Non-pigmented ciliary epithelial cell (primary cell): ENCODE data around the gene BNIP5.
"Not testable (repeated sequence)": the region's sequence is repeated elsewhere in the genome, so short reads cannot be mapped to it uniquely, and the experiment has no call there.

ENCODE experiments used
- DNase-seq: peaks from one replicate; pipeline ENCODE4 v3.0.0-alpha.2; 2010; ENCODE audit warnings: low read depth

Gene BNIP5

DNA sequence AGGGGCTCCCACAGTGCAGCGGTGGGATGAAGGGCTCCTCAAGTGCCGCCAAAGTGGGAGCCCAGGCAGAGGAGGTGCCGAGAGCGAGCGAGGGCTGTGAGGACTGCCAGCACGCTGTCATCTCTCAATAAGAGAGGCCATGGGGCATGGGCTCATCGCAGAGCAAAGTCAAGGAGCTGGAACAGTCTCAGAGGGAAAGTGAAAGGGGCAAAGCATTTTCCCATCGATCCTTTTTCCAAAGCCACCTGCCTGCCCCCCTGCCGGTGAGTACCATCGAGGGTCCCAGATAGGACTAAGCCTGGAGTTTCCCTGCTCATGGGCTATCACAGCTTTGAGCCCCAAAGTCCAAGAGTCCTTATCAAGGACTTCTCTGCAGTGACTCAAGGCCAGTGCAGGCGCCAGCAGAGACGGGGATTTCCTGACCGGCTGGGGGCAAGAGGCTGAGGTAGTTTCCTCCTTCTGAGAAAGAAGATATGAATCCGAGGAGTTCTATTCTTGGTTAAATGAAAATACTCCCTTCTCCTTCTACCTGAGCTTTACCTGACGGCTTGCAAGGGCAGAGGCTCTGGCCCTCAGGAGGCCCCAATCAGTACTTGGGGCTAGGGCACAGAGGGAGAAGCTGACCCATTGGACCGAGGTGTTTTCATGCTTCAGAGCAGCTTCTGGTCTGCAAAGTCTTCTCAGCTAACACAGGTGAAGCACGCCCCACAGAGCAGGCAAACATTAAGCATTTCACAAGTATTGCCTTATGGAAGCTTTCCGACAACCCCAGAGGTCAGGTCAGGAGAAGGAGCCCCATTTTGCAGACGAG lies 28.2 kb upstream of the BNIP5 start:
- DNase-seq: no peak

DNA sequence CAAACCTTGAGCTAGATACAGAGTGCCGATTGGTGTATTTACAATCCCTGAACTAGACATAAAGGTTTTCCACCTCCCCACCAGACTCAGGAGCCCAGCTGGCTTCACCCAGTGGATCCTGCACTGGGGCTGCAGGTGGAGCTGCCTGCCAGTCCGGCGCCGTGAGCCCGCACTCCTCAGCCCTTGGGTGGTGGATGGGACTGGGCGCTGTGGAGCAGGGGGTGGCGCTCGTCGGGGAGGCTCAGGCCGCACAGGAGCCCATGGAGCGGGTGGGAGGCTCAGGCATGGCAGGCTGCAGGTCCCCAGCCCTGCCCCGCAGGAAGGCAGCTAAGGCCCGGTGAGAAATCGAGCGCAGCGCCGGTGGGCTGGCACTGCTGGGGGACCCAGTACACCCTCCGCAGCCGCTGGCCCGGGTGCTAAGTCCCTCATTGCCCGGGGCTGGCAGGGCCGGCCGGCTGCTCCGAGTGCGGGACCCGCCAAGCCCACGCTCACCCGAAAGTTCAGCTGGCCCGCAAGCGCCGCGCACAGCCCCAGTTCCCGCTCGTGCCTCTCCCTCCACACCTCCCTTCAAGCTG lies 27.5 kb upstream of the BNIP5 start:
- not testable (repeated sequence) for DNase-seq

DNA sequence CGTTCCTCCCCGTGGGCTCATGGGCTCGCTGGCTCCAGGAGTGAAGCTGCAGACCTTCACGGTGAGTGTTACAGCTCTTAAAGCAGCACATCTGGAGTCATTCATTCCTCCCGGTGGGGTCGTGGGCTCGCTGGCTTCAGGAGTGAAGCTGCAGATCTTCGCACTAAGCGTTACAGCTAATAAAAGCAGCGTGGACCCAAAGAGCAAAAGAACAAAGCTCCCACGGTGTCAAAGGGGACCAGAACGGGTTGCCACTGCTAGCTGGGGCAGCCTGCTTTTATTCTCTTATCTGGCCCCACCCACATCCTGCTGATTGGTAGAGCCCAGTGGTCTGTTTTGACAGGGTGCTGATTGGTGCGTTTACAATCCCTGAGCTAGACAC lies 26.7 kb upstream of the BNIP5 start:
- not testable (repeated sequence) for DNase-seq

DNA sequence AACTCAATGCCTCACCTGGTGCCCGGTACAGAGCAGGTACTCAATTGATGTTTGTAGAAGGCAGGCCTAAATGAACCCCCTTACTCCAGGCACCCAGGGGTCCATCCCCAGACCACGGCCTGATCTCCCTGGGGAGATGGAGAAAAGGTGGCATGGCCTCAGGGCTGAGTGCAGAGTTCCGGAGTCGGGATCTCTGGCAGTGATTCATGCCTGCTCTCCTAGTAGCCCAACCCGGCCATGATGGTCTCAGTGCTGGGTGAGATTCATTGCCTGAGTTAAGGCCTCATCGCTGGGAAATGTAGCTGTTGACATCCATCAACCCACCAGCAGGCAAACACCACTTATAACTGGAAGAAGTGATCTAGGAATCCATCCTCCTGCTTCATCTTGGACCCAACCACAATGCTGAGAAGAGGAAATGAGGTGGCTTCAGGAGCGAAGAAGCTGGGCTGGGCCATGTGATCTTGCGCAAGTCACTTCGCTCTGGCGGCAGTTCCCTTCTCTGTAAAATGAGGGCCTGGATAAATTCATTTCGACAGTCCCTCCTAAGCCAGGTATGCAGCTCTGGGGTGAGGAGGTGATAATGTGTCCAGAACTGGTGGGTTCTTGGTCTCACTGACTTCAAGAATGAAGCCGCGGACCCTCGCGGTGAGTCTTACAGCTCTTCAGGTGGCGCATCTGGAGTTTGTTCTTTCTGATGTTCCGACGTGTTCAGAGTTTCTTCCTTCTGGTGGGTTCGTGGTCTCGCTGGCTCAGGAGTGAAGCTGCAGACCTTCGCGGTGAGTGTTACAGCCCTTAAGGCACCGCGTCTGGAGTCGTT lies 26.1 kb upstream of the BNIP5 start:
- no peak for DNase-seq

DNA sequence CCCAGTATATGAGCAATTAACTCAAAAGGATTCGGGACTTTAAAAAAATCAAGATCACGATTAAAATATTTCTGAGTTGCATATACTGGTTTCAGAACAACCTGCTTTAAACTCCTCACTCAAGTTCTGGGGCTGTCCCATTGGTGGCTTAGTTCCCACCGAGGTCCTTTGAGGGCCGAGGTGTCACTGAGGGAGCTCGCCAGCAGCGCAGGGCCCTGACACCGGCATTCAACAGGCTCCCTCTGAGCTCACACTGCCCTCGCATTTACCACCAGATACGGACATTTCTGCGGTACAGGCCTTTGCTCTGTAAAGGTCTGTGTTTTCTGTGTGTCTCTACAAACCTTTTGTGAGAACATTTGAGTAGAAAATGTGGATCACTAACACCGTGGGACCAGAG lies 24.4 kb upstream of the BNIP5 start:
- DNase-seq: no peak

DNA sequence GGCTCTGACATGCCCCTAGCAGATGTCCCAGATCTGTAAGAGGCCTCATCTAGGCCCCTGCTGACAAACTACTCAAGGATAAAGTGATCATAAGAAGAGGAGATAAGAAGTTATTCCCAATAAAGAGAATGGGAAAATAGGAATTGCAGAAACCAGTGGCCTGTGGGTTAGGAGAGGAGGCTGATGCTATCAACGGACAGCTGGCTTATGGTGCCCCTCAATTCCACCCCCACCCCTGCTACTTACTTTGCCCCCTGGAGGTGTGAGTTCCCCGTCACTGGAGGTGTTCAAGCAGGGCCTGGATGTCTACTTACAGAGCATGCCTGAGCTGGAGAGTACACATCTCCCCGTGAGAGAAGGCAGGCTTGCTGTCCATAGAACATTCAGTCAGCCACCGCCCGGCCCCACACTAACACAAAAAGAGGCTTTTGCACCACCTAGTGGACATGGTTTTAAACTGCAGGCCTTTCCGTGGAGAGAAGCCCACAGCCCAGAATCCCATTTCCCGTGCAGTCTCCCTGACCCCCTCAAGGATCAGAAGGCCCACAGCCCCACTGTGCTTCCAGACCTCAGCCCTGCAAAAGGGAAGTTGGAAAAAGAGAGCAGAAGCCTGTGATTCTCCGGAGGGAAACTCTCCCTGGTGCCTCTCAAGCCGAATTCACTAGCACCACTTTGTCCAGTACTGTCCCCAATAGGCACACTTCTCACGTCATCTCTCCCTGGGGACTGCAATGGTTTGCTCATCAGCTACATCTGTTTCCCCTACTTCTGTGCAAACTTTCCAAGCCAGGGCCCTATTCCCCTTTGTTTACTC lies 23.8 kb upstream of the BNIP5 start:
- no peak for DNase-seq

DNA sequence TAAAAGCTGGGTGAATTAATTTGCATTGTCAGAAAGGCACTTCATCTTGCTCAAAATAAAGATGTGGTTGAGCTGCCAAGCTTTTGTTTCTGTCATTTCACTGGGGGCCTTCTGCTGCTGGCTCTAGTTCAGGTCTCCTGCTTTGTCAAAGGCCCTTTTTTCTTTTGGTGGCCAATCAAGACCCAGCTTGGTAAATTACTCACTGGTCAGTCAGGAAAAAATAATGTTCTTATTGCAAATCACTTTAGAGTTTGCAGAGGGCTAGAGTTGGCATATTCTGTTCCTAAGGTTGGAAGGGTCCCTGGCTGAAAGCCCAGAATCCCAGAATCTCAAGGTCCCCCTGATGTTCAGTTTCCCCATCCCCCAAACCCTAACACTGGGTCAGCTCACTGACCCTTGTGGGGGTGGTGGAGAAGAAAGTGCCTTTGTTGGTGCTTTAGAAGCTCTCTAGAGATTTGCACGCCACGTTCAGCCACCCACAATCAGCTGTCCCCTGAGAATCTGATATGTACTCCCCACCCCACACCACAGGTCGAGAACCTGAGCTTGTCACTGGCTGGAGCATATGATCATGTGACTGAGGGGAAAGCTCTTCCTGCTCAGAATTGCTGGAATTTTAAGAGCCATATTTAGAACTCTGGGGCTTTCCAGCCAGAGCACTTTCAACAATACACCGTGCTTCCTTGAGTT lies 21.7 kb upstream of the BNIP5 start:
- DNase-seq: no peak

DNA sequence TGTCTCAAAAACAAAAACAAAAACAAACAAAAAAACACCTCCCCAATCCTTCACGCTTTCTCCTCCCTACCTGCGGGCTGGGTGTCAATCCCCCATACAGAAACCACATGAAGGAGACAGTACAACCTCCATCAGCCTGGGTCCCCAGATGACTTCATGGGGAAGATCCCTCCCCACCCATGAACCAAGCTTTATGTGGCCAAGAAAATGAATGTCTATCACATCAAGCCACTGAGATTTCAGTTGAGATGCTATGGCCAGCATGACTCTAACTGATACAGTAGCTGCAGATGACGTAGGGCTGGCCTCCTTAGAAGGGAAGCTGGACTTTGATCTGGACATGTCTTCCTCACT lies 21.2 kb upstream of the BNIP5 start:
- no peak for DNase-seq

DNA sequence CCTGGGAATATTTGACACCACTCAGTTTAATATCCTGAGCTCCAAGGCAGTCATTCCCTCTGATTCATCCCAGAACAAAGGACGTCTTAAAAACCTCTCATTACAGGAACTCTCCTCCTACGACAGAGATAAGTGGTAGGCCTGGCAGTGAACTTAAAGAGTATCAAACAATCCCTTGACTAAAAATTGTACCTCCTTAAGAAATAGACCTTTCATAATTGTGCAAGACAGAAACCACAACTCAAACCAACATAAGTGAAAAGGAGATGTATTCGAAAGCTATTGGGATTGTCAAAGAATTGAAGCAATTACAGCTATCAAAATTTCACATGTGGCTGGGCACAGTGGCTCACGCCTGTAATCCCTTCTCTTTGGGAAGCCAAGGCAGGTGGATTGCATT lies 19.1 kb upstream of the BNIP5 start:
- DNase-seq: no peak

DNA sequence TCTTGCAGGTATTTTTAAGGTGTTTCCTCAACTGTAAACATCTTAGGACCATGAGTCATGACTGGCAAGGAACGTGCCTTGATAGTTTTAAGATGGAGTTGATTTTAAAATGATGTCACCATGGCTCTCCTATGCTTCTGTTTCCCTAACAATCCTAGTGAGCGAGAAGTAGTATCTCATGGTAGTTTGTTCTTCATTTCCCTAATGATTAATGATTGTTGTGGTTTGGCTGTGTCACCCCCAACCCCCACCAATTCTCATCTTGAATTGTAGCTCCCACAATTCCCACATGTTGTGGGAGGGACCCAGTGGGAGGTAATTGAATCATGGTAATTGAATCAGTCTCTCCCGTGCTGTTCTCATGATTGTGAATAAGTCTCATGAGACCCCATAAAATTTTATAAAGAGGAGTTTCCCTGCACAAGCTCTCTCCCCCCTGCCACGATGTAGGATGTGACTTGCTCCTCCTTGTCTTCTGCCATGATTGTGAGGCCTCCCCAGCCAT lies 16.8 kb upstream of the BNIP5 start:
- DNase-seq: no peak

DNA sequence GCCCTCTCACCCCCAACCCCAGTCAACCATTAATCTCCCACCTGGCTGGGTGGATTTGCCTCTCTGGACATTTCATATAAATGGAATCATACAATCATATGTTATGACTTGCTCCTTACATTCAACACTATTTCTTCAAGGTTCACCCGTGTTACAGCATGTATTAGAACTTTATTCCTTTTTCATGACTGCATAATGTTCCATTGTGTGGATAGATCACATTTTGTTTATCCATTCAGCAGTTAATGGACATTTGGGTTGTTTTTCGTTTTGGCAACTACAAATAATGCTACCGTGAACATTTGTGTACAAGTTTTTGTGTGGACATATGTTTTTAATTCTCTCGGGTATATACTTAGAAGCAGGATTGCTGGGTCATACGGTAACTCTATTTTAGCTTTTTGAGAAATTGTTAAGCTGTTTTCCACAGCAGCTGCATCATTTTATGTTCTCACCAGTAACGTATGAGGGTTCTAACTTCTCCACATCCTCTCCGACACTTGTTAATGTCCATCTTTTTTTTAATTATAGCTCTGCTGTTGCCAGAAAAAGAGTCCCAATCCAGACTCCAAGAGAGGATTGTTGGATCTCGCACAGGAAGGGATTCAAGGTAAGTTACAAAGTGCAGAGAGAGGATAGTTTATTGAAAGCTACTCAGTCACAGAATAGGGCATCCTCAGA lies 15.9 kb upstream of the BNIP5 start:
- DNase-seq: no peak

DNA sequence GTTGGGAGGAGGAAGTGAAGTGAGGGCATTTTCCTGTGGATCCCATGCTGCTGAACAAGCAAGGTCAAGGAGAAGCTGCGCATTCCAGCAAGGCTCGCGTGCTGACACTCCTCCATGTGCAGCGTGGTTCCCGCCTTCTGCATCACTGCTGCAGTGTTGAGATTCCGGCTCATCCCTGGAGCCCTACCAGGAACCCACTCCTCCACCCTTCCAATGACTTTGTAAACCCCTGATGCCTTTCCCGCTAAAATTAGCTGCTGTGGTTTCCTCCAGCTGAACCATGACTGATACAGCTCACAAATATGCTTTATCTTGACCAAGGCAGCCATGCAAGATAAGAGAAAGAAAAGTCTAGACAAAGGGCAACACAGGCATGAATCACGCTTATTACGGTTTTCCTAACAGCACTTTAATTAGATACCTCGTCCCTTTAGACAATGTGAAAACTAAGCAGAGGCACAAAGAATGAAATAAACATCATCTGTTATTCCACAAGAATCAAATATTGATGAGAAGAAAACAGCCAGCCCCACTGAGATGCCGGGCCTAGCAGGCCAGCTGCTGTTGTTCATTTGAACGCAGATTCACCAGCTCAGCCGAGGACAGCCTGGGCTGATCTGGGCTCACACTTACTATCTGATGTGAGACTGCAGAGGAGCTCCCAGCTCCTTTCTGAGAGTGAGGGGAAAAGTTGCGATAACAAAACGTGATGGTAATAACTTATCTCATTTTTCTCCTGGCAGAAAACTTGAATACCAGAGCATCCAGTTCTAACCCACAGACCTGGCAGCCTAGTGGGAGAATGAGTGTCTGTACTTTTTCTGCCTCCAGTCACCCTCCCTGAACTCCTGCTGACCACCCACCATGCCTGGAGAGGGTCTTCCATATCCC lies 14.2 kb upstream of the BNIP5 start:
- peak; percentile 92 for DNase-seq

DNA sequence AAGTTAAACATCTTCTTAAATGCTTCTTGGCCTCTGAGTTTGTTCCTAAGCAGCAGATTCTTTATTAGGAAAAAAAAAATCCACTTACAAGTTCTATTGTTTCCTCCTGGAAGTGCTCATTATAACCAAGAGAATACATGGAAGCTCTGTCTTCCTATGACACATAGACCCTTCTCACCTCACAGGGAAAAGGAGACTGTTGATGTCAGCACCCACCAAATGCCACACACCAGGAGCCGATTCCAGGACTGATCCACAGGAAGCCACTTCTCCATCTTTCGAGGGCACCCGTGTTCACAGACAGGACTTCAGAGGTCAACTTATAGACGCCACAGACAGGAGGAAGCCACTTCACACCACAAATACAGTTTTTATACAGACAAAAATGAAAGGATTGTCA lies 13.4 kb upstream of the BNIP5 start:
- DNase-seq: no peak

DNA sequence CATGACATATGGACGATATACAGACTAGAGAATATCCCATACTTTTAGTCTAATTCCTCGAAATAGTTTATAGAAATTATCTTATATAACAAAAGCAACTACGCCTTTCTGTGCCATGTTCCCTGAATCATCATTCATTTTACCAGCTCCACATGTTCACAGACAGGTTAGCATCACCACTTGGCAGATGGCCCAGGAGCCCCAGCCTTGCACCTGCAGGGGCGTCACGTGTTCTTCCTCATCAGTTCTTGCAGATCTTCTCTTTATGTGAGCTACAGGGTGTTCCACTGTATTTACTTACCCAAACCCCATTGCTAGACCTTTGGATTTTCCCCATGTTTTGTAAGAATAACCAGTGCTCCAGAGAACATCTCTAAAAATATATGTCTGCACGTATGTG lies 12.6 kb upstream of the BNIP5 start:
- DNase-seq: no peak

DNA sequence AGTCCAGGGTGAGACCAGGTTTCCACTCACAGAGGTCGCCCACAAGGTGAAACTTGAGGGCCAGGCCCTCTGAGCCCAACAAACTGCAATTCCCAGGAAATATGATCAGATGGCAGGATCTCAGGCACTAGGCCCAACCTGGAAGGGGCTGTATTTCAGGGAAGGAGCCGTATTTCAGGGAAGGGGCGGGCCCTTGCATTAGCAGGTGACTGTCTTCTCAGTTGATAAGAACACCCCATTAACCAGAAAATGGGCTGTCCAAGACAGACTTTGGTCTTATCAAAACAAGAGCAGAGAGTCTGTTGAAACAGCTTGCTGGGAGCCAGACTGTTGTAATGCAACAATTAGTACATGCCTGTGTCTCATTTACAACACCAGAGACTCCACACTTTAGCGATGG lies 10.9 kb upstream of the BNIP5 start:
- DNase-seq: no peak

DNA sequence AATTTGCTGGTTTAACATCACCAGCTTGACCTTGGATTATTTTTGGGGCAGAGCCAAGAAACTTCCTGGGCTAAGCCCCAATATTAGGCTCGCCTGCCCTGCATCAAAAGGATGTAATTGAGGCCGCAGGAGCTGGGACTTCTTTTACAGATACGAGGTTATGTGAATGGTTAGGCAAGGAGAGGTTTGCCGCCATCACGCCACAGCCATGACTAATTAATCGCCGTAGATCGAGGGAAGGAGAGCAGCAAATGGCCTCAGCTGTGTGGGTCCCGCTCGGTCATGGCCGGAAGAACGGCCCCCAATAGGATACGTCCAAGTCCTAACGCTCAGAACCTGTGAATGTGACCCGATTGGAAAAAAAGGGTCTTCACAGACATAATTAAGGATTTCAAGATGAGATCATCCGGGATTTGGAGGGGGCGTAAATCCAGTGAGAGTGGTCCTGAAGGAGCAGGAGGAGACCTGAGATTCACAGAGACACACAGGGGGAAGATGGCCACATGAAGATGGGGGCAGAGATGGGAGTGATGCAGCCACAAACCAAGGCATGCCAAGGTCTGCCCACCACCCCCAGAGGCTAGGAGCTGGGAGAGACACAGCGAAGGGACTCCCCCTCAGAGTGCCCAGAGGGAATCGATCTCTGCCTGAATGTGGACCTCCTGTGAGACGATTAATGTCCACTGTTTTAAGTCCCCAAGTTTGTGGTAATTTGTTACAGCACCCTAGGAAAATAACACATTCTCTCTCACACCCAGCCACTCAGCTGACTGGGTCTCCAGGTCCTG lies 10.0 kb upstream of the BNIP5 start:
- DNase-seq: no peak

DNA sequence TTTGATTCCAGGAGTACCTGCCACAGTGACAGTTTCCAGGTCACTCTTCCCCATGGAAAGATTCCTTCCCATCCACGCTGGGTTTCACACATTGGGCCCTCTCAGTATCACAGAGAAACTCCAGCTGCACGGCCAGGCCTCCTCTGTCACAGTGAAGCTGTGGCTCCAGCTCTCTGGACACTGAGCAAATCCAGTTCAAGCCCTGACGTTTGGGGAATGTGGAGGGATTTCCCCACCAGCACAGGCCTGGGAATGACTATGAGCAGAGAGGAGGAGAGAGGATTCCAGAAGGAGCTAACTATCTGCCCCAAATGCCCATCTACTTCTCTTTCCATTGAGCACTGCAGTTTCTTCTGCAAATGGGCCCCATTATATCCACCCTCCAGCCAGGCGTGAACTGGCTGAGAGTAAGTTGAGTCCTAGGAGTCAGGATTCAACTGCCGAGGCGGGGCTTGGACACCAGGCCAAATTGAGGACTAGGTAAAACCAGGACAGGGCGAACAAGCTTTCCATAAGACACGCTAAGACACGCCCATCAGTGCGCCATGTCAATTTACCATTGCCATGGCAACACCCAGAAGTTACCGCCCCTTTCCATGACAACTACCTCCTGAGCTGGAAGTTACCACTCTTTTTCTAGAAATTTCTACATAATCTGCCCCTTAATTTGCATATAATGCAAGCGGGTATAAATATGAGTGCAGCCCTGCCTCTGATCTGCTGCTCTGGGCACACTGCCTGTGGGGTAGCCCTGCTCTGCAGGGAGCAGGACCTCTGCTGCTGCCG lies 9.2 kb upstream of the BNIP5 start:
- no peak for DNase-seq

DNA sequence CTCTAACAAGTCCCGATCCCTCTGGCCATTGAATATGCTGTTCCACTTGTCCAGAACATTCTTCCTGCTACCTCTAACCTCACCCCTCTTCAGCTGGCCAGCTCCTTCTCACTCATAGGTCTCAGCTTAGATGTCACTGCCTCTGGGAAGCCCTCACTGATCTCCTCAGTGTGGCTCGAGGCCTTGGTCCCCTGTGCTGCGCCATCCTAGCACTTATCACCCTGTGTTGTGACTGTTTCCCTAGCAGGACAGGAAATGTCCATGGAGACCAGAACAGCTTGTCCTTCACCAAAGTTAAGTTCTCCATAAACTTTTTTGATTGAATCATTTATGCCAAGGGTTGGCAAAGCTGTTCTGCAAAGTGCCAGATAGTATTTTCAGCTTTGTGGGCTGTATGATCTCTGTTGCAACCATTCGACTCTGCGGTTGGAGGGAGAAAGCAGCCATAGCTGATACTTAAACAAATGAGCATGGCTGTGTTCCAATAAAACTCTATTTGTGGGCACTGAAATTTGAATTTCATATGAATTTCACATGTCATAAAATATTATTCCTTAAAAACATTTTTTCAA lies 6.5 kb upstream of the BNIP5 start:
- DNase-seq: no peak
